ENCODE results near the gene RHOC.

Gene RHOC

DNA sequence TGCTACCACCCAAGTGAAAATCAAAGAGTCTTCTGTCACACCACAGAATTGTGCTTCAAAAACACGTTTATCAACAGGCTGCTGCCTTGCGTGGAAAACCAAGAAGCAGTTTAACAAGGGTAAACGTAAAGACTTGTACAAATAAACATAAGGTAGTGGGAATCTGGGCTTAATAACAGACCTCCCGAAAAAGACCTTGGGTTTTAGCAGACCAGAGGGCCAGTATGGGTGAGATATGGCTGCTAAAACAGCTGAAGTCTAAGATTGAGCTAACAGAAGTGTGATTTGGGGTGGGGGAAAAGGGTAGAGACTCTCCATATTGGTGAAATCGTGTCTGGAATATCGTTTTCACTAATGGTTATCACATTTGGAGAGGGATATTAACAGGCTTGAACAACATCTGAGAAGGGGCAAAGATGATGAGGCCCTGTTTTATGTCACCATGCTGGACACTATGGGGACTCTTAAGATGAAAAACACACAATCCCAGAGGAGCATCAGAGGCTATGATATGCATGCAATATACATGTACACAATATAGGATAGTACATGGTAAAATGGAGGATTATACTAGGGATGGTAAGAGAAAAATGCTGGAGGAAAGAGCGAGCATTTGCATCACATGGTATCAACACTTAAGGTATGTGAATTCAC lies 31.1 kb downstream of the RHOC start:
- no peak for DNase-seq

DNA sequence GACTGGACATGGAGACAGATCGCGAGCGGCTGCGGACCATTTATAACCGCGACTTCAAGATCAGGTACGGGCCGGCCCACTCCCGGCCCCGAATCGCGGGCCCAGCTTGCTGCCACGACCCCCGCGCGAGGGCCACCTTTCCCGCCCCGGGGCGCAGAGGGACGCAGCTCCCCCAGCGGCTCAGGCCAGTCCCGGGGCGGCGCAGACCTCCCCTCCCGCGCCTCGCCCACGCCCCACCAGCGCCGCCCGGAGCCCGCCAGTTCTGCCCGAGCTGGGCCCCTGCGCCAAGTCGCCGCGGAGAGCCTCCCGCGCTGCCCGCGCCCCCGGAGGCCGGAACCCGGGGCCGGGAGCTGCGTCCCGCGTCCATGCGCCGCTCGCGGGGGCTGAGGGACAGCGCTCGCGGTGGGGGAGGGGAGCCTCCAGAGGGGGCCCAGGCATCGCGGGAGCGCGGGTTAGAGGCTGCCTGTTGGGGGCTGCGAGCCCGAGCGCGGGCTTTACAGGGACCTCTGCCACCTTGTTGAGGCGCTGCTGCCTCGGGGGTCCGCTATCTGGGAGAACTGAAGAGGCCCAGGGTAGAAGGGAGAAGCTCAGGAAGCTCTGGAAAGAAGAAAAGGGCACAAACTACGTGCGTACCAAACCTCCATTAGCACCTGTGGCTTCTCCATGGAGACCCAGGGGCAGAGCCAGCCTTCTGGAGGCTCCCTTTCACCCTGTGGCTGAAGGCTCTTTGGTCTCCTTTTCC lies 31.8 kb downstream of the RHOC start:
- peak; percentile 31 for DNase-seq

DNA sequence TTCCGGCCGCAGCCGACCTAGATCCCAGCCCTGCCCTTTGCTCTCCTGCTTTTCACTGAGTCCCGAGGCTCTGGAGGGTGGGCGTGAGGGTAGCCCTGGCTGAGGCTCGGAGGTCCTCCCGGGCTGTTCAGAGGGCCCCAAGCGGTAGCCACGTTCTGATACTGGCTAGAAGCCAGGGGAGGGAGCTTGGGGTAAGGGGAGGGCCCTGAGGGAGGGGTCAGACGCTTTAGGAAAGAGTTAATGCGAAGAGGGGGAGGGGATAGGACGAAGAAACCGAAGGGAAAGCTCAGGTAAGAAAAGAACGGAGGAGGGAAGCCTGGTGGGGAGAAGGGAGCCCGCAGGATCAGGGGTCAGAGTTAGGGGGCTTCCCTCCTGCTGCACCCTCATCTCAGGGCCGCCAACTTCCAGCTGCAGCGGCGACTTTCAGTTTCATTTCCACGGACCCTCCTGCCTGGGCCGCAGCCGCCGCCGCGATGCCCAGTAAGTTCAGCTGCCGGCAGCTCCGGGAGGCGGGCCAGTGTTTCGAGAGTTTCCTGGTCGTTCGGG lies 32.4 kb downstream of the RHOC start, which contains the start of gene MOV10:
Gene MOV10, plus strand, starts transcription at position 220 of the 546 bp plus-strand sequence. Its CDS starts 254 bp downstream, at position 474.
- peak; percentile 80 for DNase-seq

DNA sequence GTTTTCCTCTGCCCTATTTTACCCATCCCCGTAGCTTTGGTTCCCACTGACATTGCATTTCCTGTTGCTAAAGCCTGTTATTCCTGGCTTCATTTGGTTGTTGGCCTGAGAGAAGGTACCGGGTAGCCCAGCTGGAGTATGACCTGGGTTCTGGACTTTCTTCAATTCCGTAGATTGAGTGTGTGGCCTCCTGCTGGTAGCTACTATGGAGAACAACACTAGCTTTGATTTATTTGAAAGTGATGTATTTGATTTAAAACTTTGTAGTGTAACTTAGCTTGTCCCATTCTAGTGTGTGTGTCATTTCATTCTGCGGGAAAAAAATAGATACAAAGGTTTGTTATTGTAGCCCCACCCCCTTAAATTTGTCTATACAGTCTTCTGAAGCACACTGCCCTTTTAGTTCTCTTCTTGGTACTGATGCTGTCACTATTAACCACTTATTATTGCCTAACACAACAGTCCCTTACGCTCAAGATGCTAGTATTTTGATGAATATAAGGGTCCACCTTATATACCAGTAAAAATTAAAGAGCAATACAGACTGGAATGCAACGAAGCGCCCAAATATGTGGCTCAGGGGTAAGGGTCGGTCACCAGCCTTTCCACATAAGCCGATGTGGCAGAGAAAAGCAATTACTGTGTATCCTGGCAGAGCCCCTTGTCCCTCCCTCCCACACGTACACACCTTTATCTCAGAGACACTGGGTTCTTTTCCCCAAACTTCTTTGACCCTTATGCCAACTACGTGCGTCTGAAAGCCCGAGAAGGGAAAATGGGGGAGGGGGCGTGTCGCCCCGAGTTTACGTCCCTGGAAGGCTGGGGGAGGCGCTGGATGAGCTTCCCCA lies 33.1 kb downstream of the RHOC start:
- DNase-seq: peak; percentile 51

DNA sequence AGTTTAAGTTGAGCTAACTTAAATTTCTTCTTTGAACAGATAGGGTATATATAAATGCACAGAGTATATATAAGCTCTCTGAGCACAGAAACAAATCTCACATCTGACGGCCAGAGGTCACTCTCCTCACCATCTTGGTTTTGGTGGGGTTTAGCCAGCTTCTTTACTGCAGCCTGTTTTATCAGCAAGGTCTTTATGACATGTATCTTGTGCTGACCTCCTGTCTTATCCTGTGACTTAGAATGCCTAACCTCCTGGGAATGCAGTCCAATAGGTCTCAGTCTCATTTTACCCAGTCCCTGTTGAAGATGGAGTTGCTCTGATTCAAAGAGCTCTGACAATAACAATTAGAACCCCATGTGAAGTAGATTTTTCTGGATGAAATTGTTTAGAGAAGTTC lies 34.1 kb downstream of the RHOC start:
- DNase-seq: no peak

DNA sequence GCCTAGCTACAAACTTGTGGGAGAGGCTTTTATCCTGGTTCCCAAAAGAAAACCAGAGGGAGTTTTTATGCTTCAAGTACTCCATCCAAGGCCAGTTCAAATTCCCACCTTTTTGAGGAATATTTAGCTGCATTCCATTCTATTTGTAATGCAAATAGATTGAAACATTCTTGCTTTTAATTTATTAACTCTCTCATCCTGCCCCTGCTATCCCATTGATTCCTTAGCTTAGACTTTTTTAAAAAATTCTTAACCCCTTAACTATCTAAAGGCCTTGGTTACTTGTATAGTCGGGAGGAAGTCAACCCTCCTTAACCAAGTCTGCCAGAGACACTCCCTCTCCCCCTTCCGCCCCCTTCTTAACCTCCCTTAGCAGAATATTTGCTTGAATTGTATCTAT lies 34.9 kb downstream of the RHOC start:
- no peak for DNase-seq

DNA sequence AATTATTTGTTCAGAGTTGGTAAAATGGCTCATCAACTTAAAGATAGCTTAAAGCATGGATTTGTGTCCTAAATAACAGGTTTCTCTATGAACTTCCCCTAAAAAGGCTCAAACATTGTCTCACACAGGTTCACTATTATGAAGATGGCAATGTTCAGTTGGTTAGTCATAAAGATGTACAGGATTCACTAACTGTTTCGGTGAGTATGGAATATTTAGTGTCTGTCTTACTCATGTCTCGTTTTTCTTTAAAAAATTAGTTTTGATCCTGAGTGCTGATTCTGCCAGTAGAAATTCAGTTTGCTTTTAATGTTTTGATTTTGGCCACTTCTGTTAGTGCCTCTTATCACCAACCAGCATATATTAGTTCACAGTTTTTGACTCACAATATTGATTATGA lies 40.0 kb downstream of the RHOC start:
- DNase-seq: no peak

DNA sequence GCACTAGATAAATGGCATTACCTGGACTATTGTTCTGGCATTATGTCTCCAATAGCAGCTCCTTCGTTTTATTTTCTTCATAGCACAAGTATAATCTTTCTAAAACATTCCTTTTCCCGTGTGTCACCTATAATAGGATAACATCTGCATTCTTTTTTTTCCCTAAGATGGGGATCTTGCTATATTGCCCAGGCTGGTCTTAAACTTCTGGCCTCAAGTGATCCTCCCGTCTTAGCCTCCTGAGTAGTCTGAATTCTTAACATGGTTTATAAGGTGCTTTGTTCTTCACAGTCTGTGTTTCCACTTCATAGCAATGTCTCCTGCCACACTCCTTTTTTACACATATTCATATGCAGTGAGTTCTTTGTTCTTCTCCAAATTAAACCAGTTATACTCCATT lies 41.1 kb downstream of the RHOC start:
- no peak for DNase-seq

DNA sequence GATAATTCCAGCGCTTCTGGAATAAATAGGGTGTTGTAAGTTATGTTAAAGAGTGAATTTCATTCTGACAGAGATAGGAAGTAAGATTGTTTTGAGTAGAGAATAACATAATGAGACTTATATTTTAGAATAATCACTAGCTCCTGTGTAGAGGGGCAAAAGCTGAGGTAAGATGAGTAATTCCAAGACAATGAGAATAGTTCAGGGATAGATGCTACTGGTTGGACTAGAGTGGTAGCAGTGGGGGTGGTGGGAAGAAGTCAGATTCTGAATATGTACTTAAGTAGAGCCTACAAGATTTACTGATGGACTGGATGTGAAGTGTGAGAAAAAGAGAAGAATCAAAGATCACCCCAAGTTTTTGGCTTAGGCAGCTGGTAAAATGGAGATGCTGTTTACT lies 55.7 kb downstream of the RHOC start:
- DNase-seq: peak; percentile 6
